Measurements from ENCODE around the gene MED26.

Gene MED26

DNA sequence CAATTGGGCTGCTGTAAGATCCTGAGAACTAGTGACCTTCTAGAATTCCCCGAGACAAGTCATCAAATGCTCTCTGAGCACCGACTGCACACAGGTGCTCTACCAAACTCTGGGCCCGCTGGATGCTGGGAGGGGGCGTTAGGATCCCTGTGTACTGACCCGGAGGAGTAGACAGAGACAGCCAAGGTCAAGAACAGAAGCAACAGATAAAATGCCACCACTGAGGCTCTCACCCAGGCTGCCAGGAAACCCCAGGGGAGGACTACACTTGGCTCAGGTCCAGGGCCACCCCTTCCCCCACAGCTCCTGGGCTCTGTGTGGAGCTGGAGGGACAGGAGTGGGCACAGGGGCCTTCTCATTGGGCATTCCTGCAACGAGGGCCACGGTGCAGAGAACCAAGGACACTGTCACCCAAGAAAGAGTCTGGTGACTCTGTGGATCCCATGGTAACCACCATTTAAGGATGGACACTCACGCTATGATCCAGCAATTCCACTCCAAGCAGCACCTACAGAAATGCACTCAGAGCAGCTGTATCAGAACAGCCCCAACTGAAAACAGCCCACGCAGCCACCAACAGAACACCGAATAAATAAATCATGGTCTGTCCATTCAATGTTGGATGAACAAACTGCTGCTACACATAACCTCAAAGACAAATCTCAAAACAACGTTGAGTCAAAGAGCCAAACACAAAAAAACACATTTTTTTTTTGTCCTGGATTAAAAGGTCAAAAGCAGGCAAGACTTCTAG, 39.0 kb downstream of the MED26 start:
- DNase-seq (ENCODE audit: low read depth): no peak

DNA sequence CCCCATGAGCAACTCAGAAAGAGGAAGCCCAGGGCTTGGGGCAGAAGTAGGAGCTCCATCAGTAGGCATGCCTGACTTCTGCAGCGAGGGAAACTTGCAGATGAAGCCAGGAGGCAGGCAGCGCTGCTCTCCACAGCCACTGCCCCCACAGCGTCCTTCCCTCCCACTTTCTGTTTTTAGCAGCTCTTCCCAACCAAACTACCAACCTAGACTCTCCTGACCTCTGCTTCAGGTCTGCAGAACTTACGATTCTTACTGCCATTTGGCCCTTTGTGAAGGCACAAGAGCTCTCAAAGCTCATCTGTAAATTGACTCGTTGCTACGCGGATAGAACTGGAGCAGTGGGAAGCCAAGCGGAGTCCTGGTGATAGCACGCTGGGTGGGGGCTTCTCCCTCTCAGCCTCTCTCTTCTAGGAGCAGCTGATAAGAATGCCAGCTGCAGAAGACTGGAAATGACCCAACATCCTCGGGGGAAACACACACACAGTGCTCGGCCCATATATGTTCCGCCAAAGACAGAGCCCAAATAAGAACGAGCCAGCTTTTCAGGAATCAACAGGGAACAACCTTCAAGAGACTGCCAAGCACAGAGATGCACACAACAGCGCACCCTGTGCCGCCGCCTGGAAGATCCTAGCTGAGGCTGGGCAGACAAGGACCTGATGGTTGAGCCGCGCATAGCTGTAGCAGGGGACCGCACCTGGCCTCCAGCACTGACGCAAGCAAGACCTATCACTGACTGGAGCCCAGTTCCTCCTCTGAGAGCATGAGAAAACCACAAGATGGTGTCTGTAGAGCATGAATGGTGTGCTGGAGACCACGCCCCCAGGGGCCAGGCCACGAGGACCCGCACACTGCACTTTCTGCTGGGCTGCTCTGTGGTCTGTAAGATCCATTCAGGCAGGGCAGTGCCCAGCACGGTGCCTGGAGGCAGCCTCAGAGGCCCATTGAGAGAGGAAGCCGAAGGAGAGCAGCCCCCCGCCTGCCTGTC, 39.9 kb downstream of the MED26 start:
- DNase-seq (ENCODE audit: low read depth): peak; percentile 35

GRCh38 chr19:16586991-16587832, 40.8 kb downstream of the MED26 start:
- DNase-seq (ENCODE audit: low read depth): peak; percentile 39

- DNase-seq (ENCODE audit: low read depth): no peak
Measured at GRCh38 chr19:16586477-16586871, 41.5 kb downstream of the MED26 start.

DNA sequence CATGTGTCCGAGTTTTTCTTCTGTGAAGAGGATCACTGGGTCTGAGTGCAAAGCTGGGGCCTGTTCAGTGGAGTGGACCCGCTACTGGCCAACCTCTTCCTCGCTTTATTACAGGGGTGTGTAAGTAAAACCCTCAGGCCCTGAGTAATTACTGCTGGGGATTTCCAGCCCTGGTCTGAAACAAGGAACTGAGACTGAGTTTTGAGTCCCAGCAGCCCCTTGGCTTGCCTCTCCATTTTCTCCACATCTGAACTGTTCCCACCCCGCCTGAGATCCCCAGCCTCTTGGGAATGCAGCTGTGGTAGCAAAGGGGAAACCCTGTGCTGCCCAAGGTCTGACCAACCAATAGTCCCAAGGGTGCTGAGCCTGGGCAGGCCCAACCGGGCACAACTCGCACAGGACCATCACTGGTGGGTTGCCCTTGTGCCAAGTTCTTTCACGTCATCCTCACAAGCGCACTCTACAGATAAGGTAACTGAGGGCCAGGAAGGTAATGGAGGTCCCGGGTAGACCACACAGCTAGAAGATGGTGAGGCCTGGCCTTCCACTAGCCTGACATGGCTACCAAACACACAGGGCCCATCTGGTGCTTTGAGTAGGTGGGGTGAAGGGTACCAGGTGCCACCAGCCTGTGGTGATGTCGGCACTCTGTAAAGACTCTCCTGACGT, 42.1 kb downstream of the MED26 start:
- DNase-seq (ENCODE audit: low read depth): no peak

DNA sequence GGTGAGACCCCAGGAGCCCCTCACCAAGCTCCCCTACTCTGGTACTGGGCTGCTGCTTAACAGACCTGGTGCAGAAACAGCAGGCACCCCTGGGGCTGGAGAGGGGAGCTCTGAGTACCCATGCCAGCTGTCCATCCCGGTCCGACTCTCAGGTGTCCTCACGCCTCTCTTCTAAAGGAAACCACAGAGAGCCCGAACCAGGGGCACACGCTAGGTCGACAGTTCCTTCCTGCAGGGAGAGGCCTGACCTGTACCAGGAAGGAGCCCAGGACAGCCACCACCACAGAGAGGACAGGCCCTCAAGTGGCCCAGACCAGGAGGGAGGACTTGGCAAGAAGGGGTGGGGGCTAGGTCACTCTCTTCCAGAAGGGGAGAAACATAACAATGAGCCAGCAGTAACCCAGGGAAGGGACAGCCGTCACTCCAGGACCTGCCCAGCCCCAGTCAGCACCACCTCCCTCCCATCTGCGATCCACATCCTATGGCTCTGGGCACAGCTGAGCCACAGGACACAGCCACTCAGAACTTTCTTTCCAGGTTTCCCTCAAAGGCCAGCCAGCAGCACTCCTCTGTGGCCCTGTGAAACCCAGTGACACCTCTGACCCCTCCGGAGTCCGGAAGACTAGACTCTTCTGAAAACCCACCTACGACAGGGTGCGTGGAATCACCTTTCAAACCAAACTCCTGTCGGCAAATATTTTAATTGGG, 42.8 kb downstream of the MED26 start:
- no peak for DNase-seq (ENCODE audit: low read depth)

GRCh38 chr19:16584248-16585093, 43.5 kb downstream of the MED26 start:
- peak; percentile 80 for DNase-seq (ENCODE audit: low read depth)

DNA sequence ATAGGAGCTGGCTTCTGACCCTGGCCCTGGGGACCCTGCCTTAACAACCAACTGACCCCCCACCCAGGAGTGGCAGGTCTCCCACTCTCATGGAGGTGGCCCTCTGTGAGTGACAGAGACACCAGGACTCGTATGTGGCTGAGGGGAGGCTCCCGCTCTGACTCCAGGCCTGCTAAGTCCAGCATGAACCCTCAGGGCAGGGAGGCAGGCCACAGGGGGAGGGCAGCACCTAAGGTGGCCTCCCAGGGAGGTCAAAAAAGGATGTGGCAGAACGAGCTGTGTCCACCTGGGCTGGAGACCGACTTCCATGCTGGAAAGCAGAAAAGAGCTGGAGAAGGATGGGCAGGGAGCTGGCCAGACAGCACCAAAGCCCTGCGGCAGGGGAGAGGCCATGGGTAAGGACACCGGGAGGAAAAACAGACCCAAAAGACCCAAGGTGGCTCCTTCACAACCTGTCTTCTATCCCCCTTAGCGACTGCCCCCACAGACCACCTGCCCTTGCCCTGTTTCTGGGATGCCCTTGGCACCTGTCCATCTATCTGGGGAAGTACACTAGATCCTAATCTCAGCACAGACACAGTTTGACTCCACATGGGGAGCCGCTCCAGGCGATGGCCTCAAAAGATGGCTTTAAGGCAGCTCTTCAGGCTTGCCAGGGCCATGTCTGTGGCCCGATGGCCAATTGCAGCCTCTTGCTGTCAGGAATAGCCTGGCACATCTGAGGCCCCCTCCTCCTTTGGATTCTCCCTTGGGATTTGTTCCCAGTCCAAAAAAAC, 45.3 kb downstream of the MED26 start:
- no peak for DNase-seq (ENCODE audit: low read depth)

DNA sequence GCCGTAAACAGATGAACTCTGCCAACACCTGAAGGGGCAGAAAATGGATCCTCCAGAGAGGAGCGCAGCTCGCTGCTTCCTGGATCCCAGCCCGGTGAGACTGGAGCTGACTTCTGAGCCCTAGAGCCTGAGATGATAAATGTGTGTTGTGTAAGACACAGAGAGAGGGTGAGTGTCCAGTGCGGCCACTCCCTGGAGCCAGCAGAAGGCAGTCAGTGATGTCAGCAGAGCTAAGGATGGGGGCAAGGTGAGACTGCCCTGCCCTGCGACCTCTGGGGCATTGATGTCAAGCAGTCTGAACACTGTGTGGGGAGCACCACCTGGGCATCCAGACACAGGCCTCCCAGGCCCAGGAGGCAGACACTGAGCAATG, 46.0 kb downstream of the MED26 start:
- no peak for DNase-seq (ENCODE audit: low read depth)

GRCh38 chr19:16581145-16581970, 46.6 kb downstream of the MED26 start:
- DNase-seq (ENCODE audit: low read depth): no peak

- no peak for DNase-seq (ENCODE audit: low read depth)
Measured at GRCh38 chr19:16579381-16579780, 48.6 kb downstream of the MED26 start.

- DNase-seq (ENCODE audit: low read depth): no peak
Measured at GRCh38 chr19:16577531-16577985, 50.4 kb downstream of the MED26 start.

GRCh38 chr19:16576690-16577530, 51.1 kb downstream of the MED26 start:
- DNase-seq (ENCODE audit: low read depth): no peak

GRCh38 chr19:16575861-16576689, 51.9 kb downstream of the MED26 start:
- no peak for DNase-seq (ENCODE audit: low read depth)

GRCh38 chr19:16575282-16575681, 52.7 kb downstream of the MED26 start:
- no peak for DNase-seq (ENCODE audit: low read depth)

DNA sequence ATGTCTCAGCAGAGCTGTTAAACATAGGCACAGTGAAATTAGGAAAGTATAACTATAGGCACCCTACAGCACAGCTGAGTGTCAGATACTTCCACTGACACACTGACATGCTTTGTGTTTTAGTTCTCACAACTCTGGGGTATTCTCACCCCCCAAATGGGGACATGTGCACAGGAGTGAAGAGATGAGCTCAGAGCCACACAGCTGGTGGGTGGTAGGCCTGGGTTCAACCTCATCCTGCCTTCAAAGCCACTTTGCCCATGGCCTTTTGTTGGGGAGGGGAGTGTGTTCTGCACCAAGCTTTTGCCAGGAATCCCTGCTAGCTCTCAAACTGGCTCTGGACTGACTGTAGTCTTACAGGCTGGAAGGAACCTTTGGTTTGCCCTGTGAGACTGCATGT, 54.1 kb downstream of the MED26 start:
- no peak for DNase-seq (ENCODE audit: low read depth)
